Fibroblast of skin of left quadriceps (primary cell): ENCODE measurements around the gene SPNS2.

Source experiments
- DNase-seq, 2 experiments: peaks; one replicate each; pipeline ENCODE4 v3.0.0-alpha.2; 2013; ENCODE audit warnings: low read depth in 2 of 2

The SPNS2 gene

GRCh38 chr17:4520060-4520893 is 21.6 kb downstream of the SPNS2 start:
- DNase-seq: no peak

- no peak for DNase-seq
These were observed 22.4 kb downstream of the SPNS2 start for GRCh38 chr17:4520894-4521600.

- no peak for DNase-seq
These were observed 24.0 kb downstream of the SPNS2 start for GRCh38 chr17:4522661-4523060.

- DNase-seq: no peak
These were observed 25.3 kb downstream of the SPNS2 start for GRCh38 chr17:4523946-4524345.

GRCh38 chr17:4525691-4526397 is 27.2 kb downstream of the SPNS2 start:
- no peak for DNase-seq

- no peak for DNase-seq
These were observed 28.5 kb downstream of the SPNS2 start for GRCh38 chr17:4527134-4527533.

GRCh38 chr17:4527566-4528125 is 29.0 kb downstream of the SPNS2 start:
- DNase-seq: no peak

GRCh38 chr17:4529533-4530152 is 31.0 kb downstream of the SPNS2 start:
- DNase-seq: no peak

GRCh38 chr17:4530799-4531730 is 32.4 kb downstream of the SPNS2 start:
- DNase-seq: no peak

GRCh38 chr17:4531988-4532736 is 33.5 kb downstream of the SPNS2 start:
- DNase-seq: no peak

- no peak for DNase-seq
These were observed 34.3 kb downstream of the SPNS2 start for GRCh38 chr17:4532860-4533522.

- DNase-seq: no peak
These were observed 35.1 kb downstream of the SPNS2 start for GRCh38 chr17:4533523-4534504.

- no peak for DNase-seq
These were observed 35.8 kb downstream of the SPNS2 start for GRCh38 chr17:4534515-4534914.

GRCh38 chr17:4534928-4535666 is 36.4 kb downstream of the SPNS2 start:
- DNase-seq: no peak

- DNase-seq: no peak
These were observed 37.1 kb downstream of the SPNS2 start for GRCh38 chr17:4535667-4536258.

- DNase-seq: no peak
These were observed 37.6 kb downstream of the SPNS2 start for GRCh38 chr17:4536259-4536741.
